ENCODE data around the gene CDH12.

GRCh38 chr5:22471154-22471553, 382.0 kb downstream of the CDH12 start:
- TF ChIP-seq GATA2 (IDR thresholded peaks at IDR 0.05; ENCODE audit: low read depth, low read length) (no peak), GATA3 (IDR thresholded peaks at IDR 0.05; ENCODE audit: low read depth, low read length) (no peak)

Measured in SH-SY5Y (cell line).